PC-3 (cell line): Measurements from ENCODE around the gene AKAP7. TPM values are rescaled to one million over a fixed set of nuclear protein-coding genes. Genes with fewer than 3 reads are reported as not detected.

Experiments
- ATAC-seq: fragments of 200-7000 bp; cut with Tn5 transposase; 2 replicates; pipeline ENCODE4 v1.9.1; 2020; ENCODE audit warnings: mild to moderate bottlenecking, moderate library complexity
- BruUV-seq: library from RNA; stranded (reverse); fragments of 400-500 nt; replicated peaks from 2 replicates; lab custom pipeline; 2021; lab: Mats Ljungman, UMichigan
- CTCF ChIA-PET: fragments of 300-600 bp; sonication (Branson Sonifier 250); formaldehyde crosslinking; loops from one replicate; lab custom pipeline; 2022; ENCODE audit warnings: antibody characterized with exemption; lab: Charles Lee
- POLR2A ChIA-PET: fragments of 300-600 bp; sonication (Branson Sonifier 250); formaldehyde crosslinking; loops from one replicate; lab custom pipeline; 2022; ENCODE audit warnings: antibody characterized with exemption; ENCODE audit not compliant: unreplicated experiment; lab: Charles Lee
- DNase-seq: peaks from one replicate; pipeline ENCODE4 v3.0.0-alpha.2; 2015
- H2AFZ ChIP-seq: fragments of 300-600 bp; sonication (generic); 2 replicates; pipeline ENCODE4 v1.6.0; 2016; ENCODE audit warnings: antibody characterized with exemption, low read length
- H3F3A ChIP-seq: fragments of 300-600 bp; sonication (generic); one replicate; pipeline ENCODE4 v1.6.0; 2017; ENCODE audit warnings: antibody characterized with exemption, low read length, control low read depth, mild to moderate bottlenecking; ENCODE audit not compliant: unreplicated experiment
- H3K27ac ChIP-seq: fragments of 300-600 bp; sonication (generic); 2 replicates; pipeline ENCODE4 v1.5.1; 2016; ENCODE audit warnings: mild to moderate bottlenecking, low read length
- H3K27me3 ChIP-seq: fragments of 300-600 bp; sonication (generic); 2 replicates; pipeline ENCODE4 v1.6.1; 2016; ENCODE audit warnings: low read length, mixed read lengths
- H3K36me3 ChIP-seq: fragments of 300-600 bp; sonication (generic); 2 replicates; pipeline ENCODE4 v1.6.1; 2016; ENCODE audit warnings: low read depth, mixed run types, low read length, mixed read lengths
- H3K4me1 ChIP-seq: fragments of 300-600 bp; sonication (generic); 2 replicates; pipeline ENCODE4 v1.5.1; 2016; ENCODE audit warnings: low read length; ENCODE audit not compliant: insufficient read depth
- H3K4me2 ChIP-seq: fragments of 300-600 bp; sonication (generic); 2 replicates; pipeline ENCODE4 v1.6.0; 2016; ENCODE audit warnings: low read length
- H3K4me3 ChIP-seq: fragments of 300-600 bp; sonication (generic); 2 replicates; pipeline ENCODE4 v1.5.1; 2016; ENCODE audit warnings: mild to moderate bottlenecking, low read length, mixed read lengths
- H3K79me2 ChIP-seq: fragments of 300-600 bp; sonication (generic); 2 replicates; pipeline ENCODE4 v1.6.1; 2017; ENCODE audit warnings: low read length, mixed read lengths
- H3K9ac ChIP-seq: fragments of 300-600 bp; sonication (generic); 2 replicates; pipeline ENCODE4 v1.6.0; 2016; ENCODE audit warnings: mild to moderate bottlenecking, low read length
- H3K9me2 ChIP-seq: fragments of 300-600 bp; sonication (generic); replicated peaks from 2 replicates; pipeline ENCODE4 v1.6.1; 2016; ENCODE audit warnings: mixed run types, low read length, mixed read lengths
- H3K9me3 ChIP-seq: fragments of 300-600 bp; sonication (generic); 2 replicates; pipeline ENCODE4 v1.6.1; 2016; ENCODE audit warnings: low read length, mixed read lengths
- H4K20me1 ChIP-seq: fragments of 300-600 bp; sonication (generic); 2 replicates; pipeline ENCODE4 v1.6.1; 2016; ENCODE audit warnings: low read length, mixed read lengths
- CTCF ChIP-seq: fragments of 300-600 bp; sonication (generic); conservative IDR thresholded peaks from 2 replicates; pipeline ENCODE4 v1.5.1; 2017; ENCODE audit warnings: antibody characterized with exemption, low read depth, mild to moderate bottlenecking, low read length
- EZH2 ChIP-seq: fragments of 300-600 bp; sonication (generic); IDR thresholded peaks from one replicate; pipeline ENCODE4 v1.6.1; 2017; ENCODE audit warnings: antibody characterized with exemption, mild to moderate bottlenecking, low read length; ENCODE audit not compliant: unreplicated experiment
- EZH2phosphoT487 ChIP-seq: fragments of 300-600 bp; sonication (generic); IDR thresholded peaks from 2 replicates; pipeline ENCODE4 v1.6.1; 2018; ENCODE audit warnings: mild to moderate bottlenecking, antibody characterized with exemption, low read length, borderline replicate concordance
- intact Hi-C: fragments of 100-400 bp; cut with micrococcal nuclease; formaldehyde crosslinking; loops from 2 replicates; pipeline ENCODE4 v1.9.0; 2023
- total RNA-seq: library from RNA; depleted of rRNA; stranded (reverse); fragments of >200 nt; gene quantifications from 2 replicates; pipeline ENCODE4 v1.2.3, GENCODE V29; 2014

Gene AKAP7
- total RNA-seq, 1 experiment from 2014 or later, result 3.6 TPM

- H3F3A ChIP-seq, result no peaks in the 10 kb centered on the region
- no peak overlapping the region for H3K27ac ChIP-seq
- H3K4me1 ChIP-seq, result 0 out of 2 replicates have a peak, but pooled peaks cover 4% of the 10 kb centered on the region
- intact Hi-C loops, result no loop called here
- ATAC-seq (no peak), DNase-seq (no peak)
- no peak overlapping the region for H3K9ac ChIP-seq
- no peak overlapping the region for H2AFZ ChIP-seq
- no peaks in the 10 kb centered on the region for H3K79me2 ChIP-seq
- H3K9me2 ChIP-seq, result no peaks in the 10 kb centered on the region
- H3K4me3 ChIP-seq, result no peak overlapping the region
- BruUV-seq, result no TSS peak
- no peaks in the 10 kb centered on the region for H4K20me1 ChIP-seq
- no peak overlapping the region for H3K4me2 ChIP-seq
- H3K27me3 ChIP-seq, result no peaks in the 10 kb centered on the region
- TF ChIP-seq CTCF (no peak), EZH2phosphoT487 (no peak), EZH2 (no peak)
- no peaks in the 10 kb centered on the region for H3K36me3 ChIP-seq
- ChIA-PET CTCF (no interaction called here), POLR2A (no interaction called here)
- H3K9me3 ChIP-seq, result no peaks in the 10 kb centered on the region
Measured at GRCh38 chr6:131227158-131227543, 91.9 kb downstream of the AKAP7 start.

GRCh38 chr6:131231103-131231502, 95.8 kb downstream of the AKAP7 start:
- H3K4me1 ChIP-seq, result 0 out of 2 replicates have a peak, but pooled peaks cover 4% of the 10 kb centered on the region
- intact Hi-C loops, result no loop called here
- POLR2A ChIA-PET, result no interaction called here
- no peaks in the 10 kb centered on the region for H3F3A ChIP-seq
- H3K27ac ChIP-seq, result no peak overlapping the region
- H3K4me2 ChIP-seq, result no peak overlapping the region
- H3K79me2 ChIP-seq, result no peaks in the 10 kb centered on the region
- no peaks in the 10 kb centered on the region for H3K27me3 ChIP-seq
- no peak overlapping the region for H3K9ac ChIP-seq
- BruUV-seq, result no TSS peak
- no peak overlapping the region for H3K4me3 ChIP-seq
- no peaks in the 10 kb centered on the region for H3K9me2 ChIP-seq
- peak; percentile 24; the same call in 1 of the 2 replicates for ATAC-seq
- H4K20me1 ChIP-seq, result no peaks in the 10 kb centered on the region
- DNase-seq, result peak; percentile 21
- no peak overlapping the region for H2AFZ ChIP-seq
- no peaks in the 10 kb centered on the region for H3K36me3 ChIP-seq
- H3K9me3 ChIP-seq, result no peaks in the 10 kb centered on the region
- CTCF ChIA-PET, result interaction anchor here (1.3 kb wide), 1 partner anchor 303 kb away, joined by 3 read pairs; no protein-coding TSS in a partner anchor
- TF ChIP-seq EZH2phosphoT487 (no peak), EZH2 (no peak), CTCF (no peak)

- H3F3A ChIP-seq, result no peaks in the 10 kb centered on the region
- H3K4me2 ChIP-seq, result no peak overlapping the region
- ChIA-PET POLR2A (no interaction called here), CTCF (interaction anchor here (1.3 kb wide), 1 partner anchor 302 kb away, joined by 3 read pairs; no protein-coding TSS in a partner anchor)
- H3K79me2 ChIP-seq, result no peaks in the 10 kb centered on the region
- DNase-seq, result no peak
- H3K36me3 ChIP-seq, result no peaks in the 10 kb centered on the region
- no peak overlapping the region for H3K4me3 ChIP-seq
- no peaks in the 10 kb centered on the region for H4K20me1 ChIP-seq
- no peaks in the 10 kb centered on the region for H3K9me2 ChIP-seq
- no peak overlapping the region for H3K9ac ChIP-seq
- intact Hi-C loops, result no loop called here
- no peak for ATAC-seq
- H3K4me1 ChIP-seq, result 0 out of 2 replicates have a peak, but pooled peaks cover 4% of the 10 kb centered on the region
- no peaks in the 10 kb centered on the region for H3K27me3 ChIP-seq
- no peak overlapping the region for H2AFZ ChIP-seq
- no peaks in the 10 kb centered on the region for H3K9me3 ChIP-seq
- H3K27ac ChIP-seq, result no peak overlapping the region
- TF ChIP-seq EZH2 (no peak), EZH2phosphoT487 (no peak), CTCF (no peak)
- BruUV-seq, result no TSS peak
Measured at GRCh38 chr6:131231891-131232290, 96.6 kb downstream of the AKAP7 start.
